22Rv1 (cell line): ENCODE data around the gene PURA.

ENCODE experiments used
- CTCF ChIP-seq: fragments of 450-650 bp; IDR thresholded peaks from 2 replicates; pipeline ENCODE4 v1.5.1; 2017; ENCODE audit warnings: mild to moderate bottlenecking
- ZFX ChIP-seq: fragments of 450-650 bp; IDR thresholded peaks from 2 replicates; pipeline ENCODE4 v1.6.1; 2017; ENCODE audit warnings: antibody characterized with exemption, borderline replicate concordance

- TF ChIP-seq CTCF (no peak), ZFX (no peak)
Measured at GRCh38 chr5:140116716-140117115, 2.8 kb downstream of the PURA start.
